BLaER1 treated with 17β-estradiol and CSF1 and Interleukin-3, amounts not matched to agents 10 nM and 100 nM (cell line): ENCODE results near the gene RPAP2.
"Not testable (repeated sequence)": the region's sequence is repeated elsewhere in the genome, so short reads cannot be mapped to it uniquely, and the experiment has no call there.

ENCODE experiments used
- H3K27ac ChIP-seq, 11 experiments: shearing (Covaris generic); formaldehyde crosslinking; 2 replicates each; pipeline ENCODE4 v1.8.1; 2022
- H3K27me3 ChIP-seq, 11 experiments: shearing (Covaris generic); formaldehyde crosslinking; 2 replicates each; pipeline ENCODE4 v1.8.1; 2022
- H3K36me3 ChIP-seq, 11 experiments: shearing (Covaris generic); formaldehyde crosslinking; 2 replicates each; pipeline ENCODE4 v1.8.1; 2022
- H3K4me1 ChIP-seq, 10 experiments: shearing (Covaris generic); formaldehyde crosslinking; 2 replicates each; pipeline ENCODE4 v1.8.1; 2022
- H3K4me2 ChIP-seq, 11 experiments: shearing (Covaris generic); formaldehyde crosslinking; 2 replicates each; pipeline ENCODE4 v1.8.1; 2022
- H3K4me3 ChIP-seq, 10 experiments: shearing (Covaris generic); formaldehyde crosslinking; 2 replicates each; pipeline ENCODE4 v1.8.1; 2022
- H3K9ac ChIP-seq, 11 experiments: shearing (Covaris generic); formaldehyde crosslinking; 2 replicates each; pipeline ENCODE4 v1.8.1; 2022
- H3K9me3 ChIP-seq, 11 experiments: shearing (Covaris generic); formaldehyde crosslinking; replicated peaks in 1 of 11; 2 replicates each; pipeline ENCODE4 v1.8.1; 2022
- H4K20me1 ChIP-seq, 11 experiments: shearing (Covaris generic); formaldehyde crosslinking; 2 replicates each; pipeline ENCODE4 v1.8.1; 2022
- Cebpa-rat ChIP-seq, 11 experiments: shearing (Covaris generic); IDR thresholded peaks; 2 replicates each; pipeline ENCODE4 v1.8.1; 2022

The RPAP2 gene

GRCh38 chr1:92298573-92299476, at the start of gene RPAP2, which contains the start of gene GLMN:
Gene RPAP2 (plus strand): TSS chr1:92299059. CDS start chr1:92299074, 15 bp downstream.
Gene GLMN (minus strand): TSS chr1:92298987. CDS start chr1:92297999, 988 bp downstream.
- TF ChIP-seq Cebpa-rat (IDR thresholded peaks at IDR 0.05) = no peak
- H3K27me3 ChIP-seq = no peaks in the 10 kb centered on the region
- peak within 1 kb of the TSS; percentile 85 to 95 (median 93) for H3K27ac ChIP-seq
- peak within 1 kb of the TSS; percentile 80 to 96 (median 91) for H3K4me3 ChIP-seq
- H3K9me3 ChIP-seq = no peaks in the 10 kb centered on the region
- peaks cover 16 to 48% (median 30%) of the 10 kb centered on the region in 10 experiments for H3K4me1 ChIP-seq
- H4K20me1 ChIP-seq = peaks cover 0 to 5% (median 0%) of the 10 kb centered on the region in 11 experiments; a peak in 3 of 22 replicates
- H3K36me3 ChIP-seq = peaks cover 2 to 61% (median 32%) of the 10 kb centered on the region in 11 experiments; a peak in 20 of 22 replicates
- peak within 1 kb of the TSS; percentile 67 to 95 (median 87) for H3K4me2 ChIP-seq
- H3K9ac ChIP-seq = peak within 1 kb of the TSS; percentile 87 to 98 (median 94)

- H3K9ac ChIP-seq, H4K20me1 ChIP-seq, H3K27ac ChIP-seq, H3K4me1 ChIP-seq, H3K4me3 ChIP-seq, H3K27me3 ChIP-seq, H3K4me2 ChIP-seq: not testable (repeated sequence)
- Histone ChIP-seq H3K9me3 (peaks cover 18 to 33% (median 25%) of the 10 kb centered on the region in 11 experiments), H3K36me3 (peaks cover 54 to 81% (median 68%) of the 10 kb centered on the region in 11 experiments)
Observed at GRCh38 chr1:92254714-92255113, 44.1 kb upstream of the RPAP2 start.

- Histone ChIP-seq H3K9me3 (peaks cover 15 to 26% (median 20%) of the 10 kb centered on the region in 11 experiments), H3K4me2 (no peak overlapping the region), H3K4me3 (no peak overlapping the region), H3K27ac (no peak overlapping the region), H3K36me3 (peaks cover 67 to 88% (median 77%) of the 10 kb centered on the region in 11 experiments), H4K20me1 (no peaks in the 10 kb centered on the region), H3K4me1 (peaks cover 0 to 4% (median 0%) of the 10 kb centered on the region in 10 experiments; a peak in 1 of 20 replicates), H3K27me3 (no peaks in the 10 kb centered on the region), H3K9ac (no peak overlapping the region)
- no peak for TF ChIP-seq Cebpa-rat (IDR thresholded peaks at IDR 0.05)
Observed at GRCh38 chr1:92259350-92259749, 39.5 kb upstream of the RPAP2 start.

GRCh38 chr1:92262516-92262915, 36.3 kb upstream of the RPAP2 start:
- Histone ChIP-seq H3K27ac (no peak overlapping the region), H4K20me1 (no peaks in the 10 kb centered on the region), H3K36me3 (peaks cover 68 to 92% (median 80%) of the 10 kb centered on the region in 11 experiments), H3K4me3 (no peak overlapping the region), H3K4me1 (peaks cover 0 to 4% (median 0%) of the 10 kb centered on the region in 10 experiments; a peak in 1 of 20 replicates), H3K4me2 (no peak overlapping the region), H3K9ac (no peak overlapping the region), H3K27me3 (no peaks in the 10 kb centered on the region), H3K9me3 (peaks cover 0 to 4% (median 0%) of the 10 kb centered on the region in 11 experiments; a peak in 2 of 22 replicates)
- no peak for TF ChIP-seq Cebpa-rat (IDR thresholded peaks at IDR 0.05)

GRCh38 chr1:92273039-92273438, 25.8 kb upstream of the RPAP2 start:
- Histone ChIP-seq H3K9me3 (peaks cover 0 to 14% (median 9%) of the 10 kb centered on the region in 11 experiments; a peak in 15 of 22 replicates), H3K4me3 (peak overlapping the region in 3 of 10 experiments; percentile 4 to 40 (median 34); a peak in 2 of 20 replicates), H3K27ac (peak overlapping the region in 8 of 11 experiments; percentile 11 to 71 (median 48); a peak in 11 of 22 replicates), H3K36me3 (peaks cover 54 to 75% (median 63%) of the 10 kb centered on the region in 11 experiments), H3K27me3 (no peaks in the 10 kb centered on the region), H4K20me1 (peaks cover 0 to 8% (median 0%) of the 10 kb centered on the region in 11 experiments; a peak in 3 of 22 replicates), H3K4me2 (peak overlapping the region; percentile 45 to 88 (median 70); a peak in 21 of 22 replicates), H3K9ac (peak overlapping the region in 1 of 11 experiments; percentile 28; a peak in 2 of 22 replicates), H3K4me1 (peaks cover 34 to 52% (median 45%) of the 10 kb centered on the region in 10 experiments)
- no peak for TF ChIP-seq Cebpa-rat (IDR thresholded peaks at IDR 0.05)

GRCh38 chr1:92274939-92275338, 23.9 kb upstream of the RPAP2 start:
- H3K4me2 ChIP-seq = peak overlapping the region; percentile 19 to 88 (median 70); a peak in 20 of 22 replicates
- H3K4me1 ChIP-seq = peaks cover 34 to 52% (median 45%) of the 10 kb centered on the region in 10 experiments
- peaks cover 0 to 8% (median 0%) of the 10 kb centered on the region in 11 experiments; a peak in 3 of 22 replicates for H4K20me1 ChIP-seq
- peak overlapping the region in 1 of 11 experiments; percentile 66; a peak in 1 of 22 replicates for H3K27ac ChIP-seq
- peaks cover 7 to 21% (median 17%) of the 10 kb centered on the region in 11 experiments; a peak in 20 of 22 replicates for H3K9me3 ChIP-seq
- no peak overlapping the region for H3K9ac ChIP-seq
- H3K36me3 ChIP-seq = peaks cover 56 to 75% (median 65%) of the 10 kb centered on the region in 11 experiments
- H3K4me3 ChIP-seq = no peak overlapping the region
- no peaks in the 10 kb centered on the region for H3K27me3 ChIP-seq
- no peak for TF ChIP-seq Cebpa-rat (IDR thresholded peaks at IDR 0.05)

- Histone ChIP-seq H3K27me3 (no peaks in the 10 kb centered on the region), H3K9ac (no peak overlapping the region), H3K4me3 (no peak overlapping the region), H3K9me3 (peaks cover 15 to 32% (median 20%) of the 10 kb centered on the region in 11 experiments; a peak in 21 of 22 replicates), H4K20me1 (peaks cover 0 to 8% (median 0%) of the 10 kb centered on the region in 11 experiments; a peak in 3 of 22 replicates), H3K27ac (no peak overlapping the region), H3K4me1 (peaks cover 34 to 48% (median 43%) of the 10 kb centered on the region in 10 experiments), H3K36me3 (peaks cover 58 to 76% (median 65%) of the 10 kb centered on the region in 11 experiments), H3K4me2 (0 out of 22 replicates have a peak overlapping the region, but pooled peaks of 1 of the 11 experiments have one; percentile 79)
- no peak for TF ChIP-seq Cebpa-rat (IDR thresholded peaks at IDR 0.05)
Observed at GRCh38 chr1:92276082-92276481, 22.8 kb upstream of the RPAP2 start.

GRCh38 chr1:92277105-92277723, 21.6 kb upstream of the RPAP2 start:
- Histone ChIP-seq H3K4me3 (no peak overlapping the region), H3K9me3 (peaks cover 16 to 37% (median 25%) of the 10 kb centered on the region in 11 experiments; a peak in 21 of 22 replicates), H3K4me1 (peaks cover 27 to 37% (median 33%) of the 10 kb centered on the region in 10 experiments), H3K9ac (no peak overlapping the region), H3K27me3 (no peaks in the 10 kb centered on the region), H4K20me1 (peaks cover 0 to 8% (median 0%) of the 10 kb centered on the region in 11 experiments; a peak in 3 of 22 replicates), H3K4me2 (no peak overlapping the region), H3K27ac (no peak overlapping the region), H3K36me3 (peaks cover 53 to 79% (median 65%) of the 10 kb centered on the region in 11 experiments)
- TF ChIP-seq Cebpa-rat (IDR thresholded peaks at IDR 0.05) = no peak

- not testable (repeated sequence) for H3K9ac ChIP-seq, H4K20me1 ChIP-seq, H3K27ac ChIP-seq, H3K27me3 ChIP-seq, H3K4me2 ChIP-seq, H3K4me3 ChIP-seq
- peaks cover 13 to 40% (median 31%) of the 10 kb centered on the region in 11 experiments; a peak in 20 of 22 replicates for H3K9me3 ChIP-seq
- peaks cover 7 to 11% (median 7%) of the 10 kb centered on the region in 10 experiments; a peak in 19 of 20 replicates for H3K4me1 ChIP-seq
- peaks cover 53 to 85% (median 71%) of the 10 kb centered on the region in 11 experiments for H3K36me3 ChIP-seq
Observed at GRCh38 chr1:92279781-92280180, 19.1 kb upstream of the RPAP2 start.

- not testable (repeated sequence) for H3K4me2 ChIP-seq, H3K9ac ChIP-seq, H3K27ac ChIP-seq, H4K20me1 ChIP-seq, H3K27me3 ChIP-seq, H3K4me3 ChIP-seq, H3K4me1 ChIP-seq
- Histone ChIP-seq H3K36me3 (peaks cover 51 to 88% (median 73%) of the 10 kb centered on the region in 11 experiments), H3K9me3 (peaks cover 13 to 44% (median 31%) of the 10 kb centered on the region in 11 experiments; a peak in 20 of 22 replicates)
Observed at GRCh38 chr1:92281411-92281810, 17.4 kb upstream of the RPAP2 start.
